HG03039 (cell line): Measurements from ENCODE around the gene ZNF521.

ENCODE experiments used
- ATAC-seq: cut with Tn5 transposase; IDR thresholded peaks from one replicate; pipeline ENCODE4 v1.9.1; 2021; ENCODE audit warnings: mild to moderate bottlenecking, moderate library complexity; ENCODE audit not compliant: unreplicated experiment

ZNF521 gene

DNA sequence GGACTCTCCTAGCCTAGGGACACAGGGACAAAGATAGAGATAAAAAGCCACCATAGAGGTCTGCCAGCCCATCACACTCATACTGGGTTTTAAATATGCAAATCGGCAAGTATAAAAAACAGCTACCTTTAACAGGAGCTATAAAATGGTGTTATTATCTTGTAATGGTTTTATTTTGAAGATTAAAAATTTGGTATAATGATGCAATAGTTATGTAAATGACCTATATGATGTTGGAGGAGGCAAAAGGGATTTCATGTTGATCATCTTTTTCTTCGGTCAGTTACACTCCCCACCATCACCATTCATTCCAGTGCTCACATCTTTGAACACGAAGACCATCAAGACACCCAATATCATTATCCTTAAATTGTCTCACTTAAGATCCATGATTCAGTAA is 11.2 kb downstream of the ZNF521 start:
- no peak for ATAC-seq

DNA sequence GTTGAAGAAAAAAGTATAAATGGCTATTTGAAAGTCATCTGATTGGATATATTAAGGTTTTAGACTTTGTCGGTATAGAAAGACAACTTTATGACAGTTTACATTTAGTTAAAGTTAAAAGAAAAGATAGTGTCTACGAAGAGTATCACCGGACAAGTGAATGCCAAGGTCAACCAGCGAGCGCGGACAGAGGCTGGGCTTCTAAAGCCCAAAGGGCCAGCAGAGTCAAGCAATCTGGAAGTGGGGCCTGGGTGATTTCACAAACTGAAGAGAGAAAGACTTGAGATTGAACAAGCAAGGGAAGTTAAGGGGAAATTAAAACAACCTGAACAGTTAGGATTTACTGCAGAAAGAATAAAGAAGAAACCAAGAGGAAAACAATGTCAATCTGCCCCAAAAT is 16.3 kb downstream of the ZNF521 start:
- ATAC-seq = no peak

GRCh38 chr18:25335062-25335461 is 16.9 kb downstream of the ZNF521 start:
- ATAC-seq = no peak

DNA sequence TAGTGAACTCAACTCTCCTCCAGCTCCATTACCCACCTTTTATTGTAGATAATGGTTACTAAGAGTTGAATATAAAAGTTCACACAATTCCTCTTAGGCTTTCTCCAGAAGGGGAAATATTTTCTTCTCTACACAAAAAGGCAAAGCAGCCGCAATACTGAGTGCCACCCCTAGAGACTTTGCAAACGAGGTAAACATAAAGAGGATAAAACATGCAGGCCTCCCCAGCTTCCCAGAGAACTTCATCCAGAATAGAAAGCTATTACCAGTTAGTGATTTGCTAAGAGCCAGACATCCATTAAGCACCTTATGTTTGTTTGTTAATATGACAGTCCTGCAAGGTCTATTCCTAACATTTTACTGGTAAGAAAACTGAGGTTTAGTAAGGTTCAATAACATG is 17.4 kb downstream of the ZNF521 start:
- ATAC-seq = no peak

GRCh38 chr18:25332002-25332401 is 20.0 kb downstream of the ZNF521 start:
- no peak for ATAC-seq

DNA sequence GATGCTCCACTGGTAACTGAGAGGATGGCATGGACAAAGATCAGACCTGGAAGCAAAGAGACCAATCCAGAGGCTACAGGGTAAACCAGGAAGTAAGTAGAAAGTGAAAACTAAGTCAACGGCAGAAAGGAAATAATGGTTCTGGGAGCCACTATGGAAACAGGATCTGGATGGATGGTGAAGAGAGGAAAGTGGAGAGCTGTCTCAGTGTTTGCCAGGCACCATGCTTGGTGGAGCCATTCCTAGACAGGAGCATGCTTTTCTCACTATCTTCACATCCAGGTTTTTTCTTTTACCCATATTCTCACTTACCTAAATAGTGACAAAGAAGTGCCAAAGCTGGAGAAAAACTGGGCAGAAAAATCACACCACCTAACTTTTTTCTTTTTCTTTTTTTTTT is 22.2 kb downstream of the ZNF521 start:
- no peak for ATAC-seq

DNA sequence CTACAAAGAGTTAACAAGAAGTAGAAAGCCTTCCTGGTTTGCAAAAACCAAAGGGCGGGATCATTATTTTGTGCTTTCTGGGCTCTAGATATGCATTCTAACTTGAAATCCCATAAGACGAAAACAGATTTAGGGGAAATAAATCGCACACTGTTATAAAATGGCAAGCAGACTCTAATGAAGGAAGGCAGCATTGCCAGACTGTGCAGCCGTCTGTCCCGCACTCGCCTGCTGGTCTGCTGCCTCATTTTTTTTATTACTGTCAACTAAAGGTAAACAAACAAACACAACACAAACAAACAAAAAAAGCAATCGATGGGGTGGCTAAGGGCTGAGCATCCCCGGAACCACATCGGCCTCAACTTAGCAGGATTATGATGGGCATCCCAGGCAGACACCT is 24.4 kb downstream of the ZNF521 start:
- no peak for ATAC-seq

- no peak for ATAC-seq
These were observed 25.5 kb downstream of the ZNF521 start for GRCh38 chr18:25326361-25326952.

DNA sequence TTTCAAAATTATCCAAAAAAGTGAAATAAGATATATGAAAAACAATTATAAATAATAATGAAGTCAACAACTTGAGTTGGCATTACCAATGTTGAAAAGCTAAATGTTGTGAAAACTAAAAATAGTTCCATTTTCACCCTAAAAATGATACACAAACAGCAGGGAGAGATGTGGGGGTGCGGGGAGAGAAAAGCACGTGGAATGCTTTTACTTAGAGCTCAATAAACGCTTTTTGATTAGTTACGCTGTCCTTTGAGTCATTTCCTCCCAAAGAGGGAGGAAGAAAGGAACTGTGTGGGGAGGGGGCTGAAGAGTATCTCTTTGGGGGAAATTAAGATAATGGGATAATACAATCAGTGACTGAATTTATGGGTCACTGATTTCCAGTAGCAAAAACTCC is 29.2 kb downstream of the ZNF521 start:
- no peak for ATAC-seq

GRCh38 chr18:25316381-25317018 is 35.5 kb downstream of the ZNF521 start:
- ATAC-seq = no peak

DNA sequence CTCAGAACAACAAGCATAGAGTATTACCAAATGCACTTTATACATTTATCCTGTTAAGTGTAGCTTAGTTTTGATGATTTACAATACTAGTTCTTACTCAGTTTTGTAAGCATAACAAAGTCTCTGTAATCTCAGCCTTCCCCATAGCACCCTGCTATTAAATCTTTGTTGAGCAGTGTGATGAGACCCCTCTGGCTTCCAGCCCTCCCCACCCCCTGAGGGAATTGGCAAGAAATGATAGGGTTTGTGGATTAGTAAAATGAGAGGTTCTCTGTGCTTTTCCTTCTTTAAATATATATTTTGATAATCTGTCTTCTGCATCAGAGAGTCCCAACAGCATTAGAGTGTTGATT is 37.2 kb downstream of the ZNF521 start:
- ATAC-seq = no peak

GRCh38 chr18:25314151-25314837 is 37.7 kb downstream of the ZNF521 start:
- no peak for ATAC-seq

DNA sequence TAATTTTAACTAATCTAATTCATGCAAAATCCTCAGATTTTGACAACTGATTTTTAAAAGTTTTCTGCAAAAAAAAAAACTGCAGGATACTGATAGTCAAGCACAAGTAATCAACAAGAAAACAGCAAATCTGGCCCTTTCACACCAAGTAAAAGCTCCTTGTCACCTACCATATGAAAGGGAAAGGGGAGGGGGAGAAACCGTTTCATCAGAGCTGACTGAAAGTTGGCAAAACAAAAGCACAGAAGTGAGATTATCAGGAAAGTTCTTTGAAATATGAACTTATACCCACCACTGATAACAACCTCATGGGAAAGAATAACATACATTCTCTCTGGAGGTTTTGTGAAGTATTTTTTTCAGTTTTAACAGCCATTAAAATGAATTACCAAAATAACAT is 38.7 kb downstream of the ZNF521 start:
- no peak for ATAC-seq

DNA sequence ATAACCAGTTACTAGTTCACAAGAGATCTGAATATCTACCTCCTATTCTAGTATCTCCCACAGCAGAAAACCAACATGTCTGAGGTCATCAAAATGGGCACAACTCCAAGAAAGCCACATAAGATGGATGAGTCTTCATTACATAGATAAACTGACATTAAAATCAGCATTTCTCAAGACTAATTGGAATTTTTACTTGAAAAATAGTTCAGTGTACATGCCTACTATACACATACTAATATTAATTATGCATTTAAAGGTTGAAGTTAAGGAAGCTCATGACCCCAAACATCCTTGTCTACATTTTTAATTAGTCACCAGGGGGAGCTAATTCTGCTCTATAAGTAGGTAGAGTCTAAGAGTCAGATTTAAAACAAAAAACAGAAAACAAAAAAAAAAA is 41.9 kb downstream of the ZNF521 start:
- no peak for ATAC-seq

DNA sequence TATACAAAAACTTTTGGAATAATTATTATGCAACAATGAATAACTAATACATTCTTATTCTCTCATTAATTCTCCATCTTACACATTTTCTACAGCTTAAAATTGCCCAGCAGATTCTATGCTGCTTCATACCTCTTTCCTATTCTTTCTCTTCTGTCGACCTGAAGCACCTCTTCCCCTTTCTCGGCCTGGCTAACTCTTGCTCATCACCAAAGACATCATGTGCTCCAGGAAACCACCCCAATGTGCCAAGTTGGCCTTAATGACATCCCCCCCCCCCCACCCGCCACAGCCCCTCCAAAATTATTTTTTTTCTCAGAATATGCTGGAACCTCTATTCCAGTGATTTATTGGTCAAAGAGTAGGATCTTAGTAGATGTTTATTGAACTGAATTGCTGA is 43.6 kb downstream of the ZNF521 start:
- no peak for ATAC-seq

GRCh38 chr18:25307192-25307591 is 44.8 kb downstream of the ZNF521 start:
- no peak for ATAC-seq

- ATAC-seq = no peak
These were observed 45.3 kb downstream of the ZNF521 start for GRCh38 chr18:25306671-25307070.

DNA sequence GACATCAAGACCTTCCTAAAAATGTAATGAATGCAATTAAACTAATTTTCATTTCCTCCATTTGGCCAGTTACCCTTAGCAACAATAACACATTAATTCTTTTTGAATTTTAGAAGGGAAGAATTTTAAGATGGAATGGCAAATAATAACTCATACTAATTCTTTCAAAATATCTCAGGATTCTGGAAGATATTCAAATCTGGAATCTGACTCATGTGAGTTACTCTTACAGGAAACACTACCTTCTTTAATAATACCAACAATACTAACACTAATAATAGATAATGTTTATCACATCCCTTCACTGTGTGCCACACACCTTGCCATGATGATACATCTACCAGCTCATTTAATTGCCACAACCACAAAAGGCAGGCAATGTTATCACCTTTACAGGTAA is 46.4 kb downstream of the ZNF521 start:
- ATAC-seq = no peak

- ATAC-seq = no peak
These were observed 51.5 kb downstream of the ZNF521 start for GRCh38 chr18:25300492-25300891.

- ATAC-seq = no peak
These were observed 52.3 kb downstream of the ZNF521 start for GRCh38 chr18:25299426-25300300.

- ATAC-seq = no peak
These were observed 53.1 kb downstream of the ZNF521 start for GRCh38 chr18:25298853-25299274.
